Measurements from ENCODE around the gene KCNH2. TPM values are rescaled to one million over a fixed set of nuclear protein-coding genes. Genes with fewer than 3 reads are reported as not detected.
A peak's percentile ranks its signal among the peaks of the same experiment; 100 is the strongest.

The KCNH2 gene
- total RNA-seq, 4 donors from 2014 or later, result 29.8 to 71.7 (median 42.5) TPM

DNA sequence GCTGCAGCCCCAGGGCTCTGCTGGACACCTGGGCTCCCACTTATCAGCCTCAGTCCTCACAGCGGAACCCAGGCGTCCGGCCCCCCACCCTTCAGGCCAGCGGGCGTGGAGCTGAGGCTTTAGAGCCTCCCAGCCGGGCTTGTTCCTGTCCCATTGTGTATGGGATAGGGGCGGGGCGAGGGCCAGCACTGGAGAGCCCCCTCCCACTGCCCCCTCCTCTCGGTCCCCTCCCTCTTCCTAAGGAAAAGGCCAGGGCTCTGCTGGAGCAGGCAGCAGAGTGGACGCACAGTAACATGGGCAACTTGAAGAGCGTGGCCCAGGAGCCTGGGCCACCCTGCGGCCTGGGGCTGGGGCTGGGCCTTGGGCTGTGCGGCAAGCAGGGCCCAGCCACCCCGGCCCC lies 15.4 kb upstream of the KCNH2 start:
- H3K27me3 ChIP-seq, result peaks cover 0 to 15% (median 0%) of the 10 kb centered on the region in 4 donors
- H3K36me3 ChIP-seq, result peaks cover 0 to 17% (median 0%) of the 10 kb centered on the region in 4 donors
- intact Hi-C loops (cut with DNase I), result no loop called here
- peak; percentile 44 to 55 for TF ChIP-seq POLR2AphosphoS5 (IDR thresholded peaks at IDR 0.05)
- TF ChIP-seq EP300 (IDR thresholded peaks at IDR 0.05), result no peak
- H3K4me1 ChIP-seq, result peaks cover 25 to 39% (median 34%) of the 10 kb centered on the region in 4 donors
- no peak for DNase-seq (ENCODE audit: extremely low spot score)
- peak overlapping the region; percentile 33 to 48 (median 36) for H3K4me3 ChIP-seq
- H3K9me3 ChIP-seq, result peaks cover 0 to 10% (median 3%) of the 10 kb centered on the region in 4 donors
- WGBS, result 84% methylated on average over 7 of the region's 14 CpGs
- peak overlapping the region; percentile 7 to 66 (median 53) for H3K27ac ChIP-seq (replicated peaks in 1 of 4)

DNA sequence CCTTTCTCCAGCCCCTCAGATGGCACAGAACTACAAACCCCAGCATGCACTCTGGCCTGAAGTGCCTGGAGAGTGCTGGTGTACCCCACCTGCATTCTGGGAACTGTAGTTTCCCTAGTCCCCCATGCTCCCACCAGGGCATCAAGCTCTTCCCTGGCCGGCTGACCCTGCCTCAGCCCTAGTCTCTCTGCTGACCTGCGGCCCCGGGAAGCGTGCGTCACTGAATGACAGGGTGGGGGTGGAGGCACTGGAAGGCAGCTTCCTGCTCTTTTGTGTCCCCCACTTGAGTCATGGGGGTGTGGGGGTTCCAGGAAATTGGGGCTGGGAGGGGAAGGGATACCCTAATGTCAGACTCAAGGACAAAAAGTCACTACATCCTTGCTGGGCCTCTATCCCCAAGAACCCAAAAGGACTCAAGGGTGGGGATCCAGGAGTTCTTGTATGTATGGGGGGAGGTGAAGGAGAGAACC lies 14.7 kb upstream of the KCNH2 start:
- intact Hi-C loops (cut with DNase I), result no loop called here
- Histone ChIP-seq H3K4me1 (peaks cover 31 to 46% (median 39%) of the 10 kb centered on the region in 4 donors), H3K27me3 (peaks cover 0 to 13% (median 0%) of the 10 kb centered on the region in 4 donors), H3K9me3 (peaks cover 0 to 10% (median 3%) of the 10 kb centered on the region in 4 donors), H3K36me3 (peaks cover 0 to 10% (median 0%) of the 10 kb centered on the region in 4 donors), H3K27ac (replicated peaks in 1 of 4) (peak overlapping the region in 3 of 4 donors; percentile 54 to 66 (median 63)), H3K4me3 (peak overlapping the region in 2 of 4 donors; percentile 37 to 48)
- TF ChIP-seq POLR2AphosphoS5 (IDR thresholded peaks at IDR 0.05) (peak in 1 of 2 donors; percentile 10), EP300 (IDR thresholded peaks at IDR 0.05) (no peak)
- no peak for DNase-seq (ENCODE audit: extremely low spot score)
- whole genome bisulfite sequencing, result 67% methylated on average over 3 of the region's 5 CpGs

DNA sequence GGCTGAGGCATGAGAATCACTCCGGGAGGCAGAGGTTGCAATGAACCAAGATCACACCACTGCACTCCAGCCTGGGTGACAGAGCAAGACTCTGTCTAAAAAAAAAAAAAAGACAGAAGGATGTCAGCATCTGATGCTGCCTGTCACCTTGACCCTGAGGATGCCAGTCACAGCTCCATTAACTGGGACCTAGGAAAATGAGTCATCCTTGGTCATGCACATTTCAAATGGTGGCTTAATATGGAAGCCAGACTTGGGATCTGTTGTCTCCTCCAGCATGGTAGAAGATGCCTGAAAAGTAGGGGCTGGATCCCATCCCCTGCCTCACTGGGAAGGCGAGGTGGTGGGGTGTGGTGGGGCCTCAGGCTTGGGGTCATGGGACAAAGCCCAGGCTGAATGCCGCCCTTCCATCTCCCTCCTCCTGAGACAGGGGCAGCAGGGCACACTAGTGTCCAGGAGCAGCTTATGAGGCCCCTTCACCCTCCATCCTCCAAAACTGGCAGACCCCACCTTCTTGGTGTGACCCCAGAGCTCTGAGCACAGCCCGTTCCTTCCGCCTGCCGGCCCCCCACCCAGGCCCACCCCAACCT lies 14.0 kb upstream of the KCNH2 start:
- intact Hi-C loops (cut with DNase I), result no loop called here
- peaks cover 0 to 3% (median 0%) of the 10 kb centered on the region in 4 donors for H3K36me3 ChIP-seq
- TF ChIP-seq POLR2AphosphoS5 (IDR thresholded peaks at IDR 0.05) (no peak), POLR2A (IDR thresholded peaks at IDR 0.05; ENCODE audit: low read depth) (no peak), EP300 (IDR thresholded peaks at IDR 0.05) (no peak)
- TF ChIP-seq, protein P1, sequence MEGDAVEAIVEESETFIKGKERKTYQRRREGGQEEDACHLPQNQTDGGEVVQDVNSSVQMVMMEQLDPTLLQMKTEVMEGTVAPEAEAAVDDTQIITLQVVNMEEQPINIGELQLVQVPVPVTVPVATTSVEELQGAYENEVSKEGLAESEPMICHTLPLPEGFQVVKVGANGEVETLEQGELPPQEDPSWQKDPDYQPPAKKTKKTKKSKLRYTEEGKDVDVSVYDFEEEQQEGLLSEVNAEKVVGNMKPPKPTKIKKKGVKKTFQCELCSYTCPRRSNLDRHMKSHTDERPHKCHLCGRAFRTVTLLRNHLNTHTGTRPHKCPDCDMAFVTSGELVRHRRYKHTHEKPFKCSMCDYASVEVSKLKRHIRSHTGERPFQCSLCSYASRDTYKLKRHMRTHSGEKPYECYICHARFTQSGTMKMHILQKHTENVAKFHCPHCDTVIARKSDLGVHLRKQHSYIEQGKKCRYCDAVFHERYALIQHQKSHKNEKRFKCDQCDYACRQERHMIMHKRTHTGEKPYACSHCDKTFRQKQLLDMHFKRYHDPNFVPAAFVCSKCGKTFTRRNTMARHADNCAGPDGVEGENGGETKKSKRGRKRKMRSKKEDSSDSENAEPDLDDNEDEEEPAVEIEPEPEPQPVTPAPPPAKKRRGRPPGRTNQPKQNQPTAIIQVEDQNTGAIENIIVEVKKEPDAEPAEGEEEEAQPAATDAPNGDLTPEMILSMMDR (IDR thresholded peaks at IDR 0.05), result no peak

DNA sequence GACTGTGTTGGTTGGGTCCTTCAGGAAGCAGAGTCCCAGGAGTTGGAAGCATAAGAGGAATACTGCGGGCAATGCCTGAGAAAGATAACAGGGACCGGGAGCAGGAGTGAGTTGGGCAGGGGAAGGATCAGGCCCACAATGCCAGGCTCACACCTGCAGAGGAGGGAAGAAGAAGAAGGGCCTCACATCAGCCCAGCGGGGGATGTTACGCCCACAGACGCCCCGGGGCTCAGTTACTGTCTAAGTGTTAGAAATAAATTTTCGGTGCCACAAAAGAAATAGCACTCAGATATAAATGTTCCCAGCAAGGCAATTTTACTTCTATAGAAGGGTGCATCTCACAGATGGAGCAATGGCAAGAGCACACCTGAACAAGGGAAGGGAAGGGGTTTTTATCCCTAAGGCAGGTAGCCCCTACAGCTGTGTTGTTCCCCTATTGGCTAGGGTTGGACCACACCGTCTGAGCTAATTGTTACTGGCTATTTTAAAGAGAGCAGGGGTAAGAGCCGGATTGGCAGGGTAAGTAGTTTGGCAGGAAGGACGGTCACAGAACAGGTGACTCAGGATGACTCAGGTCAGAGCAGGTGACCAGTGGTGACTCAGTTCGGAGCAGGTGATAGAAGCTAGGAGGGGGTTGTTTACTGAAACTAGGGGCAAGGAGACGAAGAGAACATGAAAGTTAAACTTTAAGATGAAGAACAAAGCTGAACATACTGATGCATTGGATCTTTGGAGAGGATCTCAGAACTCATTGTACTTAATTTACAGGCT lies 12.5 kb upstream of the KCNH2 start, which contains the start of gene NOS3:
Gene NOS3 (plus strand): TSS at position 602 of the 771 bp plus-strand sequence. CDS start 2,787 bp downstream, outside the sequence.
- Histone ChIP-seq H3K4me1 (peaks cover 36 to 49% (median 42%) of the 10 kb centered on the region in 4 donors), H3K27me3 (peaks cover 0 to 5% (median 0%) of the 10 kb centered on the region in 4 donors), H3K4me3 (no peak within 1 kb of the TSS), H3K36me3 (no peaks in the 10 kb centered on the region), H3K27ac (replicated peaks in 1 of 4) (peak within 1 kb of the TSS in 1 of 4 donors; percentile 51), H3K9me3 (peaks cover 0 to 10% (median 3%) of the 10 kb centered on the region in 4 donors)
- intact Hi-C loops (cut with DNase I), result no loop called here
- WGBS, result 89% methylated on average over 12 of the region's 12 CpGs
- TF ChIP-seq POLR2AphosphoS5 (IDR thresholded peaks at IDR 0.05) (no peak), POLR2A (IDR thresholded peaks at IDR 0.05; ENCODE audit: low read depth) (no peak), EP300 (IDR thresholded peaks at IDR 0.05) (no peak)
- TF ChIP-seq, protein P1 (IDR thresholded peaks at IDR 0.05), result no peak
- DNase-seq (ENCODE audit: extremely low spot score), result no peak

More for the DNA sequence above, 14.0 kb upstream of the KCNH2 start:
- Histone ChIP-seq H3K27ac (replicated peaks in 1 of 4) (peak overlapping the region in 2 of 4 donors; percentile 63 to 66), H3K9me3 (peaks cover 0 to 10% (median 3%) of the 10 kb centered on the region in 4 donors), H3K4me1 (peaks cover 31 to 46% (median 40%) of the 10 kb centered on the region in 4 donors), H3K4me3 (no peak overlapping the region), H3K27me3 (peaks cover 0 to 13% (median 0%) of the 10 kb centered on the region in 4 donors)
- WGBS, result 78% methylated on average over 6 of the region's 6 CpGs
- no peak for DNase-seq (ENCODE audit: extremely low spot score)

DNA sequence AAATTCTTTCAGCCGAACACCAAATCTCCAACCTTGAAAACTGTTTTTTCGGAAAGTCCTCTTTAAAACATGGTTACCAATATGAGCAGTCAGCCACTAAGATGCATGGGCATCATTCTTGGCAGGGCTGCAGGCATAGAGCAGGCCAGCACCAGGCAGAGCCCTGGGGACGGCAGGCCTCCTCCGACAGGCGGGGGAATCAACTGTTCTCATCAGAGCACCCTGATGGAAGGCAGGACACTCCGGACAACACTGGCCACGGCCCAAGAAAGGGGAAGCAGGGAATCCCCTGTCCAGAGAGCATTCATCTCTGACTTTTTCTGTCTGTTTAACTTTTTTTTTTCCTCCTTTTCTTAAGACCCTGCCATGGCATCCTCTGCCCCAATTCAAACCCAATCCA lies 11.3 kb upstream of the KCNH2 start:
- H3K4me1 ChIP-seq, result peaks cover 30 to 41% (median 37%) of the 10 kb centered on the region in 4 donors
- peaks cover 0 to 10% (median 3%) of the 10 kb centered on the region in 4 donors for H3K9me3 ChIP-seq
- TF ChIP-seq POLR2A (IDR thresholded peaks at IDR 0.05; ENCODE audit: low read depth) (no peak), POLR2AphosphoS5 (IDR thresholded peaks at IDR 0.05) (no peak), EP300 (IDR thresholded peaks at IDR 0.05) (no peak)
- TF ChIP-seq, protein P1 (IDR thresholded peaks at IDR 0.05), result no peak
- H3K4me3 ChIP-seq, result no peak overlapping the region
- intact Hi-C loops (cut with DNase I), result loop anchor here (2.0 to 10.0 kb wide), 2 partner anchors 91 to 215 kb away; no protein-coding TSS in a partner anchor
- DNase-seq (ENCODE audit: extremely low spot score), result no peak
- H3K36me3 ChIP-seq, result no peaks in the 10 kb centered on the region
- peaks cover 0 to 5% (median 0%) of the 10 kb centered on the region in 4 donors for H3K27me3 ChIP-seq
- peak overlapping the region in 2 of 4 donors; percentile 51 to 60 for H3K27ac ChIP-seq (replicated peaks in 1 of 4)
- 43% methylated on average over 6 of the region's 7 CpGs for WGBS
